Neuronal stem cell (in vitro differentiated cells): Measurements from ENCODE around the gene NFKBIE.

ENCODE experiments used
- DNase-seq: peaks from one replicate; pipeline ENCODE4 v3.0.0-alpha.2; 2013; ENCODE audit warnings: low spot score
- H2AFZ ChIP-seq: one replicate; pipeline ENCODE4 v1.6.1; 2013; ENCODE audit warnings: mild to moderate bottlenecking, low read length, inconsistent platforms
- H2AK5ac ChIP-seq: 2 replicates; pipeline ENCODE4 v1.6.1; 2013; ENCODE audit warnings: low read depth, mild to moderate bottlenecking, inconsistent platforms, low read length, moderate library complexity, mixed read lengths
- H2BK120ac ChIP-seq: 2 replicates; pipeline ENCODE4 v1.6.1; 2013; ENCODE audit warnings: low read depth, mild to moderate bottlenecking, inconsistent platforms, low read length, moderate library complexity, mixed read lengths
- H2BK12ac ChIP-seq: one replicate; pipeline ENCODE4 v1.6.1; 2013; ENCODE audit warnings: low read length, inconsistent platforms
- H2BK15ac ChIP-seq: 2 replicates; pipeline ENCODE4 v1.6.1; 2013; ENCODE audit warnings: mild to moderate bottlenecking, low read length, inconsistent platforms, mixed read lengths
- H2BK5ac ChIP-seq: one replicate; pipeline ENCODE4 v1.6.1; 2013; ENCODE audit warnings: inconsistent platforms, mild to moderate bottlenecking, low read length, moderate library complexity
- H3K14ac ChIP-seq: one replicate; pipeline ENCODE4 v1.6.1; 2013; ENCODE audit warnings: low read length, inconsistent platforms
- H3K18ac ChIP-seq: 2 replicates; pipeline ENCODE4 v1.6.1; 2013; ENCODE audit warnings: low read length, inconsistent platforms
- H3K23ac ChIP-seq: 2 replicates; pipeline ENCODE4 v1.6.1; 2013; ENCODE audit warnings: low read depth, mild to moderate bottlenecking, mixed read lengths, low read length, inconsistent platforms; ENCODE audit not compliant: poor library complexity
- H3K27ac ChIP-seq: replicated peaks from 3 replicates; pipeline ENCODE4 v1.5.1; 2013; ENCODE audit warnings: low read length, inconsistent platforms
- H3K27me3 ChIP-seq, 3 experiments: 2 replicates each; pipeline ENCODE4 v1.6.1; 2013; ENCODE audit warnings: low read length in 3 of 3, mild to moderate bottlenecking in 2 of 3, inconsistent platforms in 1 of 3, low read depth in 1 of 3, mixed read lengths in 1 of 3, moderate library complexity in 1 of 3; ENCODE audit not compliant: control insufficient read depth in 3 of 3, insufficient read depth in 3 of 3
- H3K36me3 ChIP-seq, 2 donors: replicated peaks in 1 of 2; 2 replicates each; pipeline ENCODE4 v1.6.1; 2013; ENCODE audit warnings: low read length in 2 of 2; ENCODE audit not compliant: control insufficient read depth in 2 of 2, insufficient read depth in 2 of 2
- H3K4ac ChIP-seq: 2 replicates; pipeline ENCODE4 v1.6.1; 2013; ENCODE audit warnings: inconsistent platforms, mild to moderate bottlenecking, low read length, moderate library complexity
- H3K4me1 ChIP-seq, 2 donors: 1 replicate in 1 of 2; 2 replicates in 1 of 2; pipeline ENCODE4 v1.6.1; 2013; ENCODE audit warnings: low read length in 2 of 2, low read depth in 1 of 2; ENCODE audit not compliant: control insufficient read depth in 2 of 2, insufficient read depth in 1 of 2
- H3K4me2 ChIP-seq: one replicate; pipeline ENCODE4 v1.6.1; 2013; ENCODE audit warnings: mild to moderate bottlenecking, low read length, inconsistent platforms; ENCODE audit not compliant: insufficient read depth, poor library complexity, severe bottlenecking
- H3K4me3 ChIP-seq, 2 donors: 2 replicates each; pipeline ENCODE4 v1.5.1; 2013; ENCODE audit warnings: low read length in 2 of 2, mild to moderate bottlenecking in 2 of 2, inconsistent platforms in 1 of 2, moderate library complexity in 1 of 2
- H3K79me1 ChIP-seq: one replicate; pipeline ENCODE4 v1.6.1; 2013; ENCODE audit warnings: low read depth, mild to moderate bottlenecking, inconsistent platforms, low read length, moderate library complexity
- H3K9ac ChIP-seq: one replicate; pipeline ENCODE4 v1.6.1; 2013; ENCODE audit warnings: mild to moderate bottlenecking, low read depth, low read length, inconsistent platforms; ENCODE audit not compliant: poor library complexity
- H3K9me3 ChIP-seq, 2 donors: replicated peaks in 1 of 2; 2 replicates each; pipeline versions ENCODE3 to v1.6.1; 2013; ENCODE audit warnings: low read length in 2 of 2, mild to moderate bottlenecking in 2 of 2, inconsistent platforms in 1 of 2, low read depth in 1 of 2, mixed read lengths in 1 of 2, moderate library complexity in 1 of 2; ENCODE audit not compliant: control insufficient read depth in 2 of 2, insufficient read depth in 1 of 2
- H4K8ac ChIP-seq: one replicate; pipeline ENCODE4 v1.6.1; 2013; ENCODE audit warnings: low read depth, mild to moderate bottlenecking, inconsistent platforms, low read length, moderate library complexity
- H4K91ac ChIP-seq: one replicate; pipeline ENCODE4 v1.6.1; 2013; ENCODE audit warnings: low read length, low read depth, mild to moderate bottlenecking, inconsistent platforms; ENCODE audit not compliant: poor library complexity
- WGBS, 2 donors: extraction: QIAGEN DNeasy Blood & Tissue Kit; methylation state at CpG; one replicate each; pipeline ENCODE4 v1.1.7; 2013; ENCODE audit warnings: missing lambda C conversion rate in 2 of 2, mixed read lengths in 1 of 2; ENCODE audit not compliant: insufficient read length in 2 of 2, insufficient replicate concordance in 1 of 2; ENCODE audit errors: extremely low coverage in 2 of 2; 5-methylcytosine and 5-hydroxymethylcytosine counted together

NFKBIE gene

DNA sequence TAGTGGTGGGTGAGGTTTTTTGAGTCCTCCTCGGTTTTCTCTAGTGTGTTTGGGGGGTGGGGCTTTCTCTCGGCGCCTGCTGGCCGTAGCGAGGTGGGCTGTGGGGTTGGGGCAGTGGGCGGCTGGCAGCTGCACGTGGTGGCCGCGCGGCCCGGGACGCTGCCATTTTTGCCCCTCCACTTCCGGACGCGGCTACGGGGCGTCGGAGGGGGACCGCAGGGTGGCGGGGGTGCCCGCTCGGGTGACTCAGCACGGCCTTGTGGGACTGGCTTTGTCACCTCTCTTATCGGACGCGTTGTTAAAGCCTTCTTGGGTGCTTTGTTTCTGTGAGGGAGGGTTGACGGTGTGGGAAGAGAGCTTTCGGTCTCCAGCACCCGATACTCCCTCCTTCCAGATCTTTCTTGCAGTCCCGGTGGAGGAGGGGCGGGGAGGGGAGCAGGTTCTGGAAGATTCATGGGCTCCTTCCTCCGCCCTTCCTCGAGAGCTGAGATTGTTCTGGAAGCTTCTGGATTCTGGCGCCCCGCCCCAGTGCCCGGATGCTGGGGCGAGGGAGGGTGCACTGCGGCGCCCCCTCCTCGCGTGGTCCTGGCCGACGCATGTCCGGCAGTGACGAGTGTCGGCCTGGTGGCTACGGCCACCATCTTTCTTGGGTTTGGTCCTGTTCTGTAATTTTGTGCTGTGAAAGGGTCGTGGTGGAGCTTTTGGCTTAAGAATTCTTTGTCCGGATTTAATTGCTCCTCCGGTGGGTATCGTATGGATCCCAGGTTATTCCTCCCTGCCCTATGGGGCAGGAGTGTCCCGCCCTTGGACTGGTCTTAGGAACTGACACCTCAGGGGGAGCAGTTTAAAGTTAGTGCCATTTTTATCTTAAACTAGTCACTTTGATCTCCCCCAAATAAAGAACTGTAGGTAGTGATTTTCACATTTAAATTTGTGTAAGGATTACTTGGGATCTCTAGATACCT, 17.7 kb downstream of the NFKBIE start:
- Histone ChIP-seq H4K8ac (no peak overlapping the region), H3K4me3 (peak overlapping the region; percentile 87 to 91), H2BK120ac (no peak overlapping the region), H3K18ac (peak overlapping the region; percentile 20), H4K91ac (no peak overlapping the region), H2AFZ (peak overlapping the region; percentile 2), H3K27ac (peak overlapping the region; percentile 52), H3K27me3 (no peaks in the 10 kb centered on the region), H2BK12ac (no peak overlapping the region), H3K4me2 (peak overlapping the region; percentile 79), H2BK15ac (no peak overlapping the region), H2BK5ac (peak overlapping the region; percentile 67), H3K4me1 (peaks cover 15 to 21% of the 10 kb centered on the region in 2 donors), H3K79me1 (peaks cover 3% of the 10 kb centered on the region), H3K23ac (peak overlapping the region; percentile 99), H3K36me3 (peaks cover 32 to 48% of the 10 kb centered on the region in 2 donors), H2AK5ac (peak overlapping the region; percentile 9), H3K14ac (peak overlapping the region; percentile 5), H3K9ac (peak overlapping the region; percentile 79), H3K4ac (peak overlapping the region; percentile 17), H3K9me3 (no peaks in the 10 kb centered on the region)
- no CpG with 5 or more reads among the region's 52 CpGs for WGBS, 2 donors
- no peak for DNase-seq

DNA sequence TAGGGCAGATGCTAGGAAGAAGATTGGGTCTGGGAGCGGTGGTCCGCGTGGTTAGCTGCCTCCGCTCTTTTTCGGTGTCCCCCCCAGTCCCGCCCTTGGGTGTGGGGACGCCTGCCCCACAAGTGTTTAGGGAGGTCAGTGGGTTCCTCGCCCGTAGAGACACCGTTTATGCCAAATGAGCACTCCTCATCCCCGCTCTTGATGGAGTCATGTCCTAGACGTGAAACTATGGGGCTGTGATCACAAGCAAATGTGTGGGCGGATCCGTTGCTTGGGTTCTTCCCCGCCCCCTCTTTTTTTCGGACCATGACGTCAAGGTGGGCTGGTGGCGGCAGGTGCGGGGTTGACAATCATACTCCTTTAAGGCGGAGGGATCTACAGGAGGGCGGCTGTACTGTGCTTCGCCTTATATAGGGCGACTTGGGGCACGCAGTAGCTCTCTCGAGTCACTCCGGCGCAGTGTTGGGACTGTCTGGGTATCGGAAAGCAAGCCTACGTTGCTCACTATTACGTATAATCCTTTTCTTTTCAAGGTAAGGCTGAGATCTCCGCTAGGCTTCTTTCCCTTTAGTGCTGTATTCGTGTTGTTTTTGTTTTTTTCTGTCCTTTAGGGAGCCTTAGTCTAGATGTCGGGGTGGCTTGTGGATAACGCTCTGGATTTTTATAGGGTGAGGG, 18.6 kb downstream of the NFKBIE start, which contains the start of gene HSP90AB1:
HSP90AB1 (plus strand) TSS at position 439 of the 675 bp plus-strand sequence. CDS start 1,529 bp downstream, outside the sequence.
- H3K79me1 ChIP-seq: peaks cover 3% of the 10 kb centered on the region
- peak within 1 kb of the TSS; percentile 17 for H3K4ac ChIP-seq
- peak within 1 kb of the TSS; percentile 91 for H2BK120ac ChIP-seq
- peak within 1 kb of the TSS; percentile 79 for H3K27ac ChIP-seq
- H4K91ac ChIP-seq: no peak within 1 kb of the TSS
- peak within 1 kb of the TSS; percentile 79 for H3K4me2 ChIP-seq
- H3K23ac ChIP-seq: peak within 1 kb of the TSS; percentile 99
- peak within 1 kb of the TSS; percentile 87 to 91 for H3K4me3 ChIP-seq
- no CpG with 5 or more reads among the region's 34 CpGs for WGBS, 2 donors
- no peaks in the 10 kb centered on the region for H3K27me3 ChIP-seq
- H2BK5ac ChIP-seq: peak within 1 kb of the TSS; percentile 69
- H2AFZ ChIP-seq: peak within 1 kb of the TSS; percentile 95
- H2BK15ac ChIP-seq: peak within 1 kb of the TSS; percentile 88
- H3K14ac ChIP-seq: peak within 1 kb of the TSS; percentile 5
- H2AK5ac ChIP-seq: peak within 1 kb of the TSS; percentile 89
- no peaks in the 10 kb centered on the region for H3K9me3 ChIP-seq
- peak within 1 kb of the TSS; percentile 91 for H3K9ac ChIP-seq
- DNase-seq: peak; percentile 94
- peak within 1 kb of the TSS; percentile 95 for H2BK12ac ChIP-seq
- H3K4me1 ChIP-seq: peaks cover 15 to 21% of the 10 kb centered on the region in 2 donors
- H4K8ac ChIP-seq: peak within 1 kb of the TSS; percentile 33
- H3K36me3 ChIP-seq: peaks cover 27 to 40% of the 10 kb centered on the region in 2 donors
- peak within 1 kb of the TSS; percentile 96 for H3K18ac ChIP-seq

DNA sequence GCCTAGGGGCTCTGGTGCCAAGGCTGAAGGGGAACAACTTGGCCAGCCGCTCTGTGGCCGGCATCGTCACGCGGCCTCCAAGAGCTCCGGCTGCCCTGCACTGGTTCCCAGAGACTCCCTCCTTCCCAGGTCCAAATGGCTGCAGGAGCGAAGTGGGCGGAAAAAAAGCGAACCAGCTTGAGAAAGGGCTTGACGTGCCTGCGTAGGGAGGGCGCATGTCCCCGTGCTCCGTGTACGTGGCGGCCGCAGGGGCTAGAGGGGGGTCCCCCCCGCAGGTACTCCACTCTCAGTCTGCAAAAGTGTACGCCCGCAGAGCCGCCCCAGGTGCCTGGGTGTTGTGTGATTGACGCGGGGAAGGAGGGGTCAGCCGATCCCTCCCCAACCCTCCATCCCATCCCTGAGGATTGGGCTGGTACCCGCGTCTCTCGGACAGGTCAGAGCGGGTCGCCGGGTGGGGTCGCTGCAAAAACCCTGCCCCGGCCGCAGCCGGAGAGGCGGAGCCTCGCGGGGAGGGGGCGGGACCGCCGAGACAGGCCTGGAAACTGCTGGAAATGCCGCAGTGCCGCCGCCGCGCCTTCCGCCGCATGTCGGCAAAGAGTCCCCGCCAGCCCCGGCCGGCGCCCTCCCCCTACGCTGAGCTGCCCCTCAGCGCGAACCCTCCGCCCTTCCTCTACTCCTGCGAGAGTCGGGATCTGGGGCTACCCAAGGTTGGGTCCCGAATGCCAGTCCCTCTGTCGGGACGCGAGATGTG, 19.3 kb downstream of the NFKBIE start:
- Histone ChIP-seq H3K27me3 (no peaks in the 10 kb centered on the region), H2AK5ac (peak overlapping the region; percentile 89), H2BK15ac (peak overlapping the region; percentile 88), H2AFZ (peak overlapping the region; percentile 95), H4K8ac (peak overlapping the region; percentile 33), H3K79me1 (peaks cover 3% of the 10 kb centered on the region), H3K4ac (peak overlapping the region; percentile 54), H3K4me2 (peak overlapping the region; percentile 79), H3K9ac (peak overlapping the region; percentile 91), H3K36me3 (peaks cover 24 to 33% of the 10 kb centered on the region in 2 donors), H2BK120ac (peak overlapping the region; percentile 91), H4K91ac (no peak overlapping the region), H3K18ac (peak overlapping the region; percentile 96), H3K27ac (peak overlapping the region; percentile 79), H2BK5ac (peak overlapping the region; percentile 69), H3K14ac (no peak overlapping the region), H2BK12ac (peak overlapping the region; percentile 95), H3K4me1 (peaks cover 15 to 21% of the 10 kb centered on the region in 2 donors), H3K4me3 (peak overlapping the region; percentile 87 to 91), H3K9me3 (no peaks in the 10 kb centered on the region), H3K23ac (peak overlapping the region; percentile 90)
- peak; percentile 95 for DNase-seq
- no CpG with 5 or more reads among the region's 62 CpGs for WGBS, 2 donors
